Pancreas (tissue), 10 donors: ENCODE results near the gene LPIN1. TPM values are rescaled to one million over a fixed set of nuclear protein-coding genes. Genes with fewer than 3 reads are reported as not detected.

Source experiments
- ATAC-seq, 4 donors: fragments of 200-7000 bp; cut with Tn5 transposase; one replicate each; pipeline versions ENCODE4 v1.8.0 to v1.9.1; 2020; ENCODE audit warnings: mild to moderate bottlenecking in 4 of 4, moderate library complexity in 4 of 4
- DNase-seq, 6 donors: peaks; one replicate each; pipeline ENCODE4 v3.0.0-alpha.2; 2020
- FAIRE-seq: peaks from 2 replicates; lab custom pipeline; 2012; peaks lifted over from hg19 to GRCh38; lab: Jason Lieb, UNC
- H3K27ac ChIP-seq, 4 donors: fragments of 200-600 bp; sonication (generic); 1 replicate in 3 of 4; 2 replicates in 1 of 4; pipeline versions ENCODE4 v1.5.0 to v1.8.0; 2020
- H3K27me3 ChIP-seq, 4 donors: fragments of 200-600 bp; one replicate each; pipeline ENCODE4 v1.8.0; 2021
- H3K36me3 ChIP-seq, 3 donors: fragments of 200-600 bp; sonication (generic) in 1 of 3; one replicate each; pipeline versions ENCODE4 v1.5.0 to v1.8.0; 2020 to 2021
- H3K4me1 ChIP-seq, 3 donors: fragments of 200-600 bp; one replicate each; pipeline ENCODE4 v1.8.0; 2021
- H3K4me3 ChIP-seq, 4 donors: fragments of 200-600 bp; sonication (generic) in 2 of 4; one replicate each; pipeline versions ENCODE4 v1.5.0 to v1.8.0; 2020 to 2021
- H3K9me3 ChIP-seq, 4 donors: fragments of 200-600 bp; one replicate each; pipeline ENCODE4 v1.8.0; 2021
- WGBS, 2 donors: extraction: QIAGEN DNeasy Blood & Tissue Kit; methylation state at CpG; one replicate each; pipeline ENCODE4 v1.1.7; 2013; 5-methylcytosine and 5-hydroxymethylcytosine counted together
- intact Hi-C, 3 donors: fragments of 100-400 bp; cut with DNase I; formaldehyde crosslinking; loops; one replicate each; pipeline versions ENCODE4 v1.11.1 to v1.14.2; 2022
- polyA plus RNA-seq, 2 donors: library from polyadenylated mRNA; stranded (reverse); fragments of 200-250 nt; gene quantifications; one replicate each; pipeline ENCODE4 v1.2.3, GENCODE V29; 2013
- total RNA-seq, 6 donors: library from RNA; stranded (reverse); fragmentation: NEBNext Ultra II Directional in 4 of 6; extraction: Animal tissue kit (Norgen Biotek cat#: 25700) in 4 of 6; gene quantifications; one replicate each; pipeline versions ENCODE4 v1.2.1 to v1.2.4, GENCODE V29; 2021 to 2023
- TF ChIP-seq, protein P1 (sequence below), 4 donors: fragments of 200-600 bp; sonication (generic) in 3 of 4; IDR thresholded peaks; one replicate each; pipeline versions ENCODE4 v1.5.0 to v1.8.0; 2021; ENCODE audit warnings: antibody characterized with exemption in 4 of 4
- donor health status: healthy with polysubstance abuse.
- donor health status: DM: no; HTN: no; CAD: no; lungs with moderate emphysema.
- donor health status: DM: no; HTN: no; CAD: no.
- donor health status: control.
- donor health status: control.
- donor health status: Bipolar disorder and iron deficiency.
- donor health status: DM: yes; HTN: yes; CAD: no.
- donor health status: DM: no; HTN: no; CAD: no.
- donor health status: DM: no; HTN: no; CAD: no.
- donor health status: DM: yes; HTN: yes; CAD: no.

Gene LPIN1
- total and polyA plus RNA-seq, 8 donors = 7.4 to 16.5 (median 9.9) TPM

GRCh38 chr2:11765501-11765900, 19.1 kb downstream of the LPIN1 start:
- Histone ChIP-seq H3K9me3 (no peaks in the 10 kb centered on the region), H3K27ac (no peak overlapping the region), H3K36me3 (peaks cover 0 to 12% (median 0%) of the 10 kb centered on the region in 3 donors), H3K4me3 (no peak overlapping the region), H3K4me1 (peaks cover 5 to 7% (median 5%) of the 10 kb centered on the region in 3 donors), H3K27me3 (no peaks in the 10 kb centered on the region)
- FAIRE-seq (no peak), DNase-seq (no peak), ATAC-seq (no peak)
- intact Hi-C loops = no loop called here
- 91 to 96% methylated on average over 13 of the region's 13 CpGs for WGBS, 2 donors
- TF ChIP-seq, protein P1, sequence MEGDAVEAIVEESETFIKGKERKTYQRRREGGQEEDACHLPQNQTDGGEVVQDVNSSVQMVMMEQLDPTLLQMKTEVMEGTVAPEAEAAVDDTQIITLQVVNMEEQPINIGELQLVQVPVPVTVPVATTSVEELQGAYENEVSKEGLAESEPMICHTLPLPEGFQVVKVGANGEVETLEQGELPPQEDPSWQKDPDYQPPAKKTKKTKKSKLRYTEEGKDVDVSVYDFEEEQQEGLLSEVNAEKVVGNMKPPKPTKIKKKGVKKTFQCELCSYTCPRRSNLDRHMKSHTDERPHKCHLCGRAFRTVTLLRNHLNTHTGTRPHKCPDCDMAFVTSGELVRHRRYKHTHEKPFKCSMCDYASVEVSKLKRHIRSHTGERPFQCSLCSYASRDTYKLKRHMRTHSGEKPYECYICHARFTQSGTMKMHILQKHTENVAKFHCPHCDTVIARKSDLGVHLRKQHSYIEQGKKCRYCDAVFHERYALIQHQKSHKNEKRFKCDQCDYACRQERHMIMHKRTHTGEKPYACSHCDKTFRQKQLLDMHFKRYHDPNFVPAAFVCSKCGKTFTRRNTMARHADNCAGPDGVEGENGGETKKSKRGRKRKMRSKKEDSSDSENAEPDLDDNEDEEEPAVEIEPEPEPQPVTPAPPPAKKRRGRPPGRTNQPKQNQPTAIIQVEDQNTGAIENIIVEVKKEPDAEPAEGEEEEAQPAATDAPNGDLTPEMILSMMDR (IDR thresholded peaks at IDR 0.05) = no peak

GRCh38 chr2:11766016-11766415, 19.6 kb downstream of the LPIN1 start:
- Histone ChIP-seq H3K4me1 (peaks cover 5 to 7% (median 5%) of the 10 kb centered on the region in 3 donors), H3K27ac (no peak overlapping the region), H3K9me3 (no peaks in the 10 kb centered on the region), H3K36me3 (peaks cover 0 to 12% (median 0%) of the 10 kb centered on the region in 3 donors), H3K27me3 (no peaks in the 10 kb centered on the region), H3K4me3 (no peak overlapping the region)
- intact Hi-C loops = no loop called here
- WGBS, 2 donors = 88 to 90% methylated on average over 5 of the region's 5 CpGs
- TF ChIP-seq, protein P1 (IDR thresholded peaks at IDR 0.05) = no peak
- FAIRE-seq = no peak
- ATAC-seq = no peak
- no peak for DNase-seq

GRCh38 chr2:11767779-11768178, 21.3 kb downstream of the LPIN1 start:
- no peak for ATAC-seq
- no peak for FAIRE-seq
- TF ChIP-seq, protein P1 (IDR thresholded peaks at IDR 0.05) = no peak
- DNase-seq = no peak
- Histone ChIP-seq H3K4me3 (no peak overlapping the region), H3K4me1 (peaks cover 5 to 7% (median 5%) of the 10 kb centered on the region in 3 donors), H3K27me3 (no peaks in the 10 kb centered on the region), H3K9me3 (no peaks in the 10 kb centered on the region), H3K27ac (no peak overlapping the region), H3K36me3 (peaks cover 0 to 21% (median 0%) of the 10 kb centered on the region in 3 donors)
- intact Hi-C loops = no loop called here
- 92 to 93% methylated on average over 7 of the region's 7 CpGs for WGBS, 2 donors

- TF ChIP-seq, protein P1 (IDR thresholded peaks at IDR 0.05) = no peak
- no peak for DNase-seq
- FAIRE-seq = no peak
- peaks cover 5 to 7% (median 5%) of the 10 kb centered on the region in 3 donors for H3K4me1 ChIP-seq
- H3K4me3 ChIP-seq = no peak overlapping the region
- H3K36me3 ChIP-seq = peaks cover 0 to 24% (median 0%) of the 10 kb centered on the region in 3 donors
- 79 to 85% methylated on average over 3 of the region's 3 CpGs for WGBS, 2 donors
- H3K27ac ChIP-seq = no peak overlapping the region
- H3K27me3 ChIP-seq = no peaks in the 10 kb centered on the region
- no peaks in the 10 kb centered on the region for H3K9me3 ChIP-seq
- ATAC-seq = no peak
- intact Hi-C loops = no loop called here
These were observed 22.5 kb downstream of the LPIN1 start for GRCh38 chr2:11768946-11769345.

DNA sequence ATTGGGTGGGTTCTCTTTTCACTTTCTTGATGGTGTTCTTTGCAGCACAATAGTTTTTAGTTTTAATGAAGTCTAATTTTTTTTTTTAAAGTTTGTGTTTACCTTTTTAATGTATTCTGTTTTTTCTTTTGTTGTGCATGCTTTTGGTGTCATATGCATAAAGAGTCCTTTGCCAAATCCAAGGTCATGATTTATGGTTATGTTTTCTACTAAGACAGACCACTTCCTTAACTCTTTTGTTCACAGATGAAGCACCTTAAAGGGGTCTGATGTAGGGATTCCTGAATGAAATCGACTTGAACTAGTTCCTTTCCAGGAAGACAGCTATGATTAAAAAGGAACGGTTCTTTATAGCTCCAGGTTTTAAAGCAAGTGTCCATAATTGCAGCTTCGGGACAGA, 23.1 kb downstream of the LPIN1 start:
- TF ChIP-seq, protein P1 (IDR thresholded peaks at IDR 0.05) = no peak
- WGBS, 2 donors = 65 to 77% methylated on average over 3 of the region's 3 CpGs
- Histone ChIP-seq H3K9me3 (no peaks in the 10 kb centered on the region), H3K4me1 (peaks cover 2 to 3% (median 2%) of the 10 kb centered on the region in 3 donors), H3K4me3 (no peak overlapping the region), H3K27ac (no peak overlapping the region), H3K36me3 (peaks cover 0 to 29% (median 0%) of the 10 kb centered on the region in 3 donors), H3K27me3 (no peaks in the 10 kb centered on the region)
- DNase-seq (no peak), FAIRE-seq (no peak), ATAC-seq (no peak)
- intact Hi-C loops = no loop called here
